WTC11 (cell line): ENCODE measurements around the gene TRIM41.

Experiments
- CREB1 ChIP-seq: sonication (generic); formaldehyde crosslinking; IDR thresholded peaks from 2 replicates; pipeline ENCODE4 v1.8.0; 2023; ENCODE audit warnings: mild to moderate bottlenecking, missing genetic modification reagents
- ESRRA ChIP-seq: sonication (generic); formaldehyde crosslinking; IDR thresholded peaks from 2 replicates; pipeline ENCODE4 v1.8.1; 2022; ENCODE audit warnings: mild to moderate bottlenecking, missing genetic modification reagents, borderline replicate concordance
- JUN ChIP-seq: sonication (generic); formaldehyde crosslinking; IDR thresholded peaks from 2 replicates; pipeline ENCODE4 v1.8.0; 2023; ENCODE audit warnings: mild to moderate bottlenecking, missing genetic modification reagents
- NR1H2 ChIP-seq: sonication (generic); formaldehyde crosslinking; IDR thresholded peaks from 2 replicates; pipeline ENCODE4 v1.9.0; 2021; ENCODE audit warnings: mild to moderate bottlenecking, moderate library complexity, missing genetic modification reagents
- SMAD3 ChIP-seq: sonication (generic); formaldehyde crosslinking; IDR thresholded peaks from 2 replicates; pipeline ENCODE4 v1.8.0; 2022; ENCODE audit warnings: missing genetic modification reagents, mild to moderate bottlenecking, borderline replicate concordance
- SP1 ChIP-seq: sonication (generic); formaldehyde crosslinking; conservative IDR thresholded peaks from 2 replicates; pipeline ENCODE4 v1.8.1; 2022; ENCODE audit warnings: missing genetic modification reagents
- TEAD1 ChIP-seq: sonication (generic); formaldehyde crosslinking; IDR thresholded peaks from 2 replicates; pipeline ENCODE4 v1.8.0; 2022; ENCODE audit warnings: mild to moderate bottlenecking, missing genetic modification reagents
- TEAD4 ChIP-seq: sonication (generic); formaldehyde crosslinking; IDR thresholded peaks from 2 replicates; pipeline ENCODE4 v1.8.0; 2022; ENCODE audit warnings: mild to moderate bottlenecking, missing genetic modification reagents
- TP53 ChIP-seq: sonication (generic); formaldehyde crosslinking; IDR thresholded peaks from 2 replicates; pipeline ENCODE4 v1.8.1; 2023; ENCODE audit warnings: mild to moderate bottlenecking, missing genetic modification reagents
- ZBTB21 ChIP-seq: sonication (generic); formaldehyde crosslinking; IDR thresholded peaks from 2 replicates; pipeline ENCODE4 v1.8.1; 2023; ENCODE audit warnings: mild to moderate bottlenecking, missing genetic modification reagents, borderline replicate concordance
- TF ChIP-seq, protein P1 (sequence below): fragments of 200-600 bp; IDR thresholded peaks from 2 replicates; pipeline ENCODE4 v1.8.0; 2022; ENCODE audit warnings: antibody characterized with exemption
- TF ChIP-seq, protein P2 (sequence below): sonication (generic); formaldehyde crosslinking; IDR thresholded peaks from 2 replicates; pipeline ENCODE4 v1.8.1; 2023; ENCODE audit warnings: mild to moderate bottlenecking, missing genetic modification reagents, moderate library complexity
- TF ChIP-seq, protein P3 (sequence below): fragments of 250-450 bp; sonication (Bioruptor Pico); IDR thresholded peaks from 2 replicates; pipeline ENCODE4 v1.9.0; 2021; ENCODE audit warnings: mild to moderate bottlenecking
- TF ChIP-seq, protein P4 (sequence below): sonication (generic); formaldehyde crosslinking; IDR thresholded peaks from 2 replicates; pipeline ENCODE4 v1.8.0; 2022; ENCODE audit warnings: mild to moderate bottlenecking, missing genetic modification reagents

DNA sequence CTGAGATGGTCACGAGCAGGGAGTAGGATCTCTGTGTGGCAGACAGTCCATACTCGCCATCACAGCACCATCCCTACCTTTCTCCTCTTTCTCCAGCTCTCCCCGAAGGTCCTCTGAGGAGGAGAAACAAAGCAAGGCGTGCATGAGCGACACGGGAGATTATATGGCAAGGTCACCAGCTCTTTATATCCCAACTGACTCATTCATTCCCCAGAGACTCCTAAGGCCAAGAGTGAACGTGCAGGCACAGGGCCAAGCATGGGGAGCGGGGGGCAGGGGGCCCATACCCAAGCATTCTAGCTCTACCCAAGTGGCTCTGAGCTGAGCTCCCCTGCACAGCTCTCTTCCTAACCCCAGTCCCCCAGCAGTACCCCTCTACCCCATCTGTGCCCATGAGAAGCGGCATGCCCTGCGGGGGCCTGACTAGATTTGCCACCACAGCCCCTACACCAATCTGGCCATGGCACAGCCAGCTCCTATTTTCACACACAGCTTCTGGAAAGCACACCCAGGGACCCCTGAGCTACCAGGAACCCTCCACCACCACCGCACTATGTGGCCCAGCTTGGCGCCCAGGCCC lies 24.9 kb upstream of the TRIM41 start:
- TF ChIP-seq, protein P1, sequence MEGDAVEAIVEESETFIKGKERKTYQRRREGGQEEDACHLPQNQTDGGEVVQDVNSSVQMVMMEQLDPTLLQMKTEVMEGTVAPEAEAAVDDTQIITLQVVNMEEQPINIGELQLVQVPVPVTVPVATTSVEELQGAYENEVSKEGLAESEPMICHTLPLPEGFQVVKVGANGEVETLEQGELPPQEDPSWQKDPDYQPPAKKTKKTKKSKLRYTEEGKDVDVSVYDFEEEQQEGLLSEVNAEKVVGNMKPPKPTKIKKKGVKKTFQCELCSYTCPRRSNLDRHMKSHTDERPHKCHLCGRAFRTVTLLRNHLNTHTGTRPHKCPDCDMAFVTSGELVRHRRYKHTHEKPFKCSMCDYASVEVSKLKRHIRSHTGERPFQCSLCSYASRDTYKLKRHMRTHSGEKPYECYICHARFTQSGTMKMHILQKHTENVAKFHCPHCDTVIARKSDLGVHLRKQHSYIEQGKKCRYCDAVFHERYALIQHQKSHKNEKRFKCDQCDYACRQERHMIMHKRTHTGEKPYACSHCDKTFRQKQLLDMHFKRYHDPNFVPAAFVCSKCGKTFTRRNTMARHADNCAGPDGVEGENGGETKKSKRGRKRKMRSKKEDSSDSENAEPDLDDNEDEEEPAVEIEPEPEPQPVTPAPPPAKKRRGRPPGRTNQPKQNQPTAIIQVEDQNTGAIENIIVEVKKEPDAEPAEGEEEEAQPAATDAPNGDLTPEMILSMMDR: no peak
- no peak for TF ChIP-seq JUN (CRISPR knock-in tag)
- no peak for TF ChIP-seq NR1H2
- TF ChIP-seq TEAD4: no peak
- TF ChIP-seq TP53 (CRISPR knock-in tag): no peak
- no peak for TF ChIP-seq CREB1 (CRISPR knock-in tag)
- TF ChIP-seq, protein P2, sequence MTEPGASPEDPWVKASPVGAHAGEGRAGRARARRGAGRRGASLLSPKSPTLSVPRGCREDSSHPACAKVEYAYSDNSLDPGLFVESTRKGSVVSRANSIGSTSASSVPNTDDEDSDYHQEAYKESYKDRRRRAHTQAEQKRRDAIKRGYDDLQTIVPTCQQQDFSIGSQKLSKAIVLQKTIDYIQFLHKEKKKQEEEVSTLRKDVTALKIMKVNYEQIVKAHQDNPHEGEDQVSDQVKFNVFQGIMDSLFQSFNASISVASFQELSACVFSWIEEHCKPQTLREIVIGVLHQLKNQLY (CRISPR knock-in tag): no peak
- TF ChIP-seq ZBTB21 (CRISPR knock-in tag): no peak
- no peak for TF ChIP-seq SMAD3 (CRISPR knock-in tag)
- TF ChIP-seq, protein P3, sequence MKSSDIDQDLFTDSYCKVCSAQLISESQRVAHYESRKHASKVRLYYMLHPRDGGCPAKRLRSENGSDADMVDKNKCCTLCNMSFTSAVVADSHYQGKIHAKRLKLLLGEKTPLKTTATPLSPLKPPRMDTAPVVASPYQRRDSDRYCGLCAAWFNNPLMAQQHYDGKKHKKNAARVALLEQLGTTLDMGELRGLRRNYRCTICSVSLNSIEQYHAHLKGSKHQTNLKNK: no peak
- TF ChIP-seq, protein P4, sequence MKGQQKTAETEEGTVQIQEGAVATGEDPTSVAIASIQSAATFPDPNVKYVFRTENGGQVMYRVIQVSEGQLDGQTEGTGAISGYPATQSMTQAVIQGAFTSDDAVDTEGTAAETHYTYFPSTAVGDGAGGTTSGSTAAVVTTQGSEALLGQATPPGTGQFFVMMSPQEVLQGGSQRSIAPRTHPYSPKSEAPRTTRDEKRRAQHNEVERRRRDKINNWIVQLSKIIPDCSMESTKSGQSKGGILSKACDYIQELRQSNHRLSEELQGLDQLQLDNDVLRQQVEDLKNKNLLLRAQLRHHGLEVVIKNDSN (CRISPR knock-in tag): no peak
- TF ChIP-seq TEAD1 (CRISPR knock-in tag): no peak
- TF ChIP-seq SP1 (CRISPR knock-in tag): no peak
- TF ChIP-seq ESRRA (CRISPR knock-in tag): no peak
